ENCODE measurements around the gene DAPP1.

- TF ChIP-seq, protein P1, sequence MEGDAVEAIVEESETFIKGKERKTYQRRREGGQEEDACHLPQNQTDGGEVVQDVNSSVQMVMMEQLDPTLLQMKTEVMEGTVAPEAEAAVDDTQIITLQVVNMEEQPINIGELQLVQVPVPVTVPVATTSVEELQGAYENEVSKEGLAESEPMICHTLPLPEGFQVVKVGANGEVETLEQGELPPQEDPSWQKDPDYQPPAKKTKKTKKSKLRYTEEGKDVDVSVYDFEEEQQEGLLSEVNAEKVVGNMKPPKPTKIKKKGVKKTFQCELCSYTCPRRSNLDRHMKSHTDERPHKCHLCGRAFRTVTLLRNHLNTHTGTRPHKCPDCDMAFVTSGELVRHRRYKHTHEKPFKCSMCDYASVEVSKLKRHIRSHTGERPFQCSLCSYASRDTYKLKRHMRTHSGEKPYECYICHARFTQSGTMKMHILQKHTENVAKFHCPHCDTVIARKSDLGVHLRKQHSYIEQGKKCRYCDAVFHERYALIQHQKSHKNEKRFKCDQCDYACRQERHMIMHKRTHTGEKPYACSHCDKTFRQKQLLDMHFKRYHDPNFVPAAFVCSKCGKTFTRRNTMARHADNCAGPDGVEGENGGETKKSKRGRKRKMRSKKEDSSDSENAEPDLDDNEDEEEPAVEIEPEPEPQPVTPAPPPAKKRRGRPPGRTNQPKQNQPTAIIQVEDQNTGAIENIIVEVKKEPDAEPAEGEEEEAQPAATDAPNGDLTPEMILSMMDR (conservative IDR thresholded peaks at IDR 0.05): no peak
- no peak for TF ChIP-seq ZFX (IDR thresholded peaks at IDR 0.05)
These were observed 30.3 kb downstream of the DAPP1 start for GRCh38 chr4:99846891-99847290.
